HEK293 (cell line): ENCODE results near the gene RRAS.

Source experiments
- CTCF ChIA-PET: fragments of 350-600 bp; formaldehyde crosslinking; extraction: SDS; loops from one replicate; lab custom pipeline; 2021; ENCODE audit warnings: antibody characterized with exemption; lab: Yijun Ruan, JAX
- POLR2A ChIA-PET: fragments of 300-600 bp; formaldehyde crosslinking; extraction: SDS; loops from one replicate; lab custom pipeline; 2020; ENCODE audit warnings: antibody characterized with exemption, inconsistent platforms; lab: Yijun Ruan, JAX
- H3K27ac ChIP-seq: fragments of 200-500 bp; sonication (Bioruptor generic); 2 replicates; pipeline ENCODE4 v1.5.1; 2014; ENCODE audit warnings: low read depth, low read length, control low read depth, inconsistent platforms; ENCODE audit errors: extremely low read depth
- H3K36me3 ChIP-seq, 2 experiments: fragments of 200-500 bp in 1 of 2; sonication (Bioruptor generic) in 1 of 2; 1 replicate in 1 of 2; 2 replicates in 1 of 2; pipeline ENCODE4 v1.5.1; 2014 to 2017; ENCODE audit warnings: inconsistent platforms in 2 of 2, low read length in 2 of 2; ENCODE audit not compliant: control insufficient read depth in 2 of 2, insufficient read depth in 1 of 2
- H3K4me1 ChIP-seq: fragments of 200-500 bp; sonication (Bioruptor generic); 2 replicates; pipeline ENCODE4 v1.5.1; 2014; ENCODE audit warnings: mild to moderate bottlenecking, low read length, inconsistent platforms; ENCODE audit not compliant: control insufficient read depth, insufficient read depth
- H3K4me3 ChIP-seq: 2 replicates; pipeline ENCODE4 v1.5.1; 2011; ENCODE audit warnings: low read depth, mild to moderate bottlenecking, control low read depth, low read length, moderate library complexity
- H3K9me3 ChIP-seq: fragments of 200-500 bp; sonication (Bioruptor generic); 2 replicates; pipeline ENCODE4 v1.5.1; 2014; ENCODE audit warnings: low read depth, low read length, inconsistent platforms; ENCODE audit not compliant: control insufficient read depth, insufficient read depth
- HOXD13 ChIP-seq: sonication (generic); formaldehyde crosslinking; IDR thresholded peaks from 2 replicates; pipeline ENCODE4 v1.8.0; 2022; ENCODE audit warnings: missing genetic modification reagents, borderline replicate concordance
- OVOL3 ChIP-seq: fragments of 450-650 bp; formaldehyde crosslinking; IDR thresholded peaks from 2 replicates; pipeline ENCODE4 v1.5.1; 2016; ENCODE audit warnings: missing biosample characterization, missing genetic modification characterization
- SALL2 ChIP-seq: fragments of 450-650 bp; formaldehyde crosslinking; IDR thresholded peaks from 2 replicates; pipeline ENCODE4 v1.5.0; 2017; ENCODE audit warnings: missing biosample characterization, mild to moderate bottlenecking, missing genetic modification characterization, borderline replicate concordance
- ZNF112 ChIP-seq: fragments of 450-650 bp; formaldehyde crosslinking; IDR thresholded peaks from 2 replicates; pipeline ENCODE4 v1.5.0; 2017; ENCODE audit warnings: missing biosample characterization, missing genetic modification characterization
- ZNF146 ChIP-seq: fragments of 450-650 bp; formaldehyde crosslinking; IDR thresholded peaks from 2 replicates; pipeline ENCODE4 v1.5.1; 2016; ENCODE audit warnings: missing biosample characterization, missing genetic modification characterization
- ZNF174 ChIP-seq: fragments of 450-650 bp; formaldehyde crosslinking; IDR thresholded peaks from 2 replicates; pipeline ENCODE4 v1.5.0; 2017; ENCODE audit warnings: missing biosample characterization, mild to moderate bottlenecking, missing genetic modification characterization
- ZNF175 ChIP-seq: fragments of 450-650 bp; formaldehyde crosslinking; IDR thresholded peaks from 2 replicates; pipeline ENCODE4 v1.5.1; 2016; ENCODE audit warnings: missing biosample characterization, missing genetic modification characterization
- ZNF214 ChIP-seq: fragments of 450-650 bp; formaldehyde crosslinking; IDR thresholded peaks from 2 replicates; pipeline ENCODE4 v1.5.1; 2017; ENCODE audit warnings: missing biosample characterization, mild to moderate bottlenecking, missing genetic modification characterization, borderline replicate concordance
- ZNF600 ChIP-seq: fragments of 450-650 bp; formaldehyde crosslinking; IDR thresholded peaks from 2 replicates; pipeline ENCODE4 v1.5.1; 2016; ENCODE audit warnings: missing biosample characterization, missing genetic modification characterization
- TF ChIP-seq, protein P1 (sequence below): fragments of 450-650 bp; formaldehyde crosslinking; IDR thresholded peaks from 2 replicates; pipeline ENCODE4 v1.5.1; 2016; ENCODE audit warnings: missing biosample characterization, missing genetic modification characterization, low read depth
- TF ChIP-seq, protein P2 (sequence below): fragments of 450-650 bp; formaldehyde crosslinking; conservative IDR thresholded peaks from 2 replicates; pipeline ENCODE4 v1.5.1; 2016; ENCODE audit warnings: low read depth, missing biosample characterization, missing genetic modification characterization
- TF ChIP-seq, protein P3 (sequence below): fragments of 450-650 bp; formaldehyde crosslinking; IDR thresholded peaks from 2 replicates; pipeline ENCODE4 v1.5.1; 2016; ENCODE audit warnings: missing biosample characterization, missing genetic modification characterization, low read depth
- TF ChIP-seq, protein P4 (sequence below): fragments of 450-650 bp; formaldehyde crosslinking; IDR thresholded peaks from 2 replicates; pipeline ENCODE4 v1.5.1; 2017; ENCODE audit warnings: missing biosample characterization, mild to moderate bottlenecking, missing genetic modification characterization, moderate library complexity
- TF ChIP-seq, protein P5 (sequence below): fragments of 450-650 bp; formaldehyde crosslinking; IDR thresholded peaks from 2 replicates; pipeline ENCODE4 v1.5.1; 2016; ENCODE audit warnings: missing biosample characterization, missing genetic modification characterization
- TF ChIP-seq, protein P6 (sequence below): fragments of 450-650 bp; formaldehyde crosslinking; IDR thresholded peaks from 2 replicates; pipeline ENCODE4 v1.5.1; 2016; ENCODE audit warnings: missing biosample characterization, missing genetic modification characterization
- TF ChIP-seq, protein P7 (sequence below): fragments of 450-650 bp; formaldehyde crosslinking; IDR thresholded peaks from 2 replicates; pipeline ENCODE4 v1.5.1; 2017; ENCODE audit warnings: missing biosample characterization, missing genetic modification characterization

The RRAS gene

DNA sequence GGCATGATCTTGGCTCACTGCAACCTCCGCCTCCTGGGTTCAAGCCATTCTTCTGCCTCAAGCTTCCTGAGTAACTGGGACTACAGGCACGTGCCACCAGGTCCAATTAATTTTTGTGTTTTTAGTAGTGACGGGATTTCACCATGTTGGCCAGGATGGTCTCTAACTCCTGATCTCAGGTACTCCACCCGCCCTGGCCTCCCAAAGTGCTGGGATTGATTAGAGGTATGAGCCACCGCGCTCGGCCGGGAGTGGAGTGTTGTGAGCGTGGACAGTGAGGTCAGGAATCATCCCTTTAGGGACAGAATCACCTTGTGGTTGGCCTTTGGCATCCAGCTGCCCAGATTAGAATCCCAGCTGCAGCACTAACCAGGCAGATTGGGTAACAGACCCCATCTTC, 10.3 kb downstream of the RRAS start:
- H3K4me1 ChIP-seq, result 0 out of 2 replicates have a peak, but pooled peaks cover 5% of the 10 kb centered on the region
- no peak overlapping the region for H3K27ac ChIP-seq
- CTCF ChIA-PET, result interaction anchor here (1.1 to 1.6 kb wide), 3 partner anchors 11 to 60 kb away, joined by 3 to 5 read pairs (median 4); no protein-coding TSS in a partner anchor
- POLR2A ChIA-PET, result interaction anchor here (1.8 to 3.4 kb wide), 2 partner anchors 11 to 12 kb away, joined by 4 to 21 read pairs; partner anchors contain the start of genes RRAS and SCAF1
- no peaks in the 10 kb centered on the region for H3K9me3 ChIP-seq
- no peak overlapping the region for H3K4me3 ChIP-seq
- peaks cover 25 to 27% of the 10 kb centered on the region in 2 experiments; a peak in 2 of 3 replicates for H3K36me3 ChIP-seq
- TF ChIP-seq ZNF214 (tag by site-specific recombination), result no peak
- TF ChIP-seq, protein P1, sequence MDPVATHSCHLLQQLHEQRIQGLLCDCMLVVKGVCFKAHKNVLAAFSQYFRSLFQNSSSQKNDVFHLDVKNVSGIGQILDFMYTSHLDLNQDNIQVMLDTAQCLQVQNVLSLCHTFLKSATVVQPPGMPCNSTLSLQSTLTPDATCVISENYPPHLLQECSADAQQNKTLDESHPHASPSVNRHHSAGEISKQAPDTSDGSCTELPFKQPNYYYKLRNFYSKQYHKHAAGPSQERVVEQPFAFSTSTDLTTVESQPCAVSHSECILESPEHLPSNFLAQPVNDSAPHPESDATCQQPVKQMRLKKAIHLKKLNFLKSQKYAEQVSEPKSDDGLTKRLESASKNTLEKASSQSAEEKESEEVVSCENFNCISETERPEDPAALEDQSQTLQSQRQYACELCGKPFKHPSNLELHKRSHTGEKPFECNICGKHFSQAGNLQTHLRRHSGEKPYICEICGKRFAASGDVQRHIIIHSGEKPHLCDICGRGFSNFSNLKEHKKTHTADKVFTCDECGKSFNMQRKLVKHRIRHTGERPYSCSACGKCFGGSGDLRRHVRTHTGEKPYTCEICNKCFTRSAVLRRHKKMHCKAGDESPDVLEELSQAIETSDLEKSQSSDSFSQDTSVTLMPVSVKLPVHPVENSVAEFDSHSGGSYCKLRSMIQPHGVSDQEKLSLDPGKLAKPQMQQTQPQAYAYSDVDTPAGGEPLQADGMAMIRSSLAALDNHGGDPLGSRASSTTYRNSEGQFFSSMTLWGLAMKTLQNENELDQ (tag by site-specific recombination), result no peak
- TF ChIP-seq ZNF175 (tag by site-specific recombination), result no peak
- no peak for TF ChIP-seq ZNF146 (tag by site-specific recombination)
- TF ChIP-seq, protein P2, sequence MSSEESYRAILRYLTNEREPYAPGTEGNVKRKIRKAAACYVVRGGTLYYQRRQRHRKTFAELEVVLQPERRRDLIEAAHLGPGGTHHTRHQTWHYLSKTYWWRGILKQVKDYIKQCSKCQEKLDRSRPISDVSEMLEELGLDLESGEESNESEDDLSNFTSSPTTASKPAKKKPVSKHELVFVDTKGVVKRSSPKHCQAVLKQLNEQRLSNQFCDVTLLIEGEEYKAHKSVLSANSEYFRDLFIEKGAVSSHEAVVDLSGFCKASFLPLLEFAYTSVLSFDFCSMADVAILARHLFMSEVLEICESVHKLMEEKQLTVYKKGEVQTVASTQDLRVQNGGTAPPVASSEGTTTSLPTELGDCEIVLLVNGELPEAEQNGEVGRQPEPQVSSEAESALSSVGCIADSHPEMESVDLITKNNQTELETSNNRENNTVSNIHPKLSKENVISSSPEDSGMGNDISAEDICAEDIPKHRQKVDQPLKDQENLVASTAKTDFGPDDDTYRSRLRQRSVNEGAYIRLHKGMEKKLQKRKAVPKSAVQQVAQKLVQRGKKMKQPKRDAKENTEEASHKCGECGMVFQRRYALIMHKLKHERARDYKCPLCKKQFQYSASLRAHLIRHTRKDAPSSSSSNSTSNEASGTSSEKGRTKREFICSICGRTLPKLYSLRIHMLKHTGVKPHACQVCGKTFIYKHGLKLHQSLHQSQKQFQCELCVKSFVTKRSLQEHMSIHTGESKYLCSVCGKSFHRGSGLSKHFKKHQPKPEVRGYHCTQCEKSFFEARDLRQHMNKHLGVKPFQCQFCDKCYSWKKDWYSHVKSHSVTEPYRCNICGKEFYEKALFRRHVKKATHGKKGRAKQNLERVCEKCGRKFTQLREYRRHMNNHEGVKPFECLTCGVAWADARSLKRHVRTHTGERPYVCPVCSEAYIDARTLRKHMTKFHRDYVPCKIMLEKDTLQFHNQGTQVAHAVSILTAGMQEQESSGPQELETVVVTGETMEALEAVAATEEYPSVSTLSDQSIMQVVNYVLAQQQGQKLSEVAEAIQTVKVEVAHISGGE, result no peak
- TF ChIP-seq OVOL3 (tag by site-specific recombination), result no peak
- no peak for TF ChIP-seq ZNF174 (tag by site-specific recombination)
- TF ChIP-seq, protein P3, sequence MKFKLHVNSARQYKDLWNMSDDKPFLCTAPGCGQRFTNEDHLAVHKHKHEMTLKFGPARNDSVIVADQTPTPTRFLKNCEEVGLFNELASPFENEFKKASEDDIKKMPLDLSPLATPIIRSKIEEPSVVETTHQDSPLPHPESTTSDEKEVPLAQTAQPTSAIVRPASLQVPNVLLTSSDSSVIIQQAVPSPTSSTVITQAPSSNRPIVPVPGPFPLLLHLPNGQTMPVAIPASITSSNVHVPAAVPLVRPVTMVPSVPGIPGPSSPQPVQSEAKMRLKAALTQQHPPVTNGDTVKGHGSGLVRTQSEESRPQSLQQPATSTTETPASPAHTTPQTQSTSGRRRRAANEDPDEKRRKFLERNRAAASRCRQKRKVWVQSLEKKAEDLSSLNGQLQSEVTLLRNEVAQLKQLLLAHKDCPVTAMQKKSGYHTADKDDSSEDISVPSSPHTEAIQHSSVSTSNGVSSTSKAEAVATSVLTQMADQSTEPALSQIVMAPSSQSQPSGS (tag by site-specific recombination), result no peak
- TF ChIP-seq ZNF112 (tag by site-specific recombination), result no peak
- TF ChIP-seq, protein P4, sequence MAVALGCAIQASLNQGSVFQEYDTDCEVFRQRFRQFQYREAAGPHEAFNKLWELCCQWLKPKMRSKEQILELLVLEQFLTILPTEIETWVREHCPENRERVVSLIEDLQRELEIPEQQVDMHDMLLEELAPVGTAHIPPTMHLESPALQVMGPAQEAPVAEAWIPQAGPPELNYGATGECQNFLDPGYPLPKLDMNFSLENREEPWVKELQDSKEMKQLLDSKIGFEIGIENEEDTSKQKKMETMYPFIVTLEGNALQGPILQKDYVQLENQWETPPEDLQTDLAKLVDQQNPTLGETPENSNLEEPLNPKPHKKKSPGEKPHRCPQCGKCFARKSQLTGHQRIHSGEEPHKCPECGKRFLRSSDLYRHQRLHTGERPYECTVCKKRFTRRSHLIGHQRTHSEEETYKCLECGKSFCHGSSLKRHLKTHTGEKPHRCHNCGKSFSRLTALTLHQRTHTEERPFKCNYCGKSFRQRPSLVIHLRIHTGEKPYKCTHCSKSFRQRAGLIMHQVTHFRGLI (tag by site-specific recombination), result no peak
- no peak for TF ChIP-seq HOXD13 (CRISPR knock-in tag)
- TF ChIP-seq, protein P5, sequence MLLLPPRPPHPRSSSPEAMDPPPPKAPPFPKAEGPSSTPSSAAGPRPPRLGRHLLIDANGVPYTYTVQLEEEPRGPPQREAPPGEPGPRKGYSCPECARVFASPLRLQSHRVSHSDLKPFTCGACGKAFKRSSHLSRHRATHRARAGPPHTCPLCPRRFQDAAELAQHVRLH (tag by site-specific recombination), result no peak

DNA sequence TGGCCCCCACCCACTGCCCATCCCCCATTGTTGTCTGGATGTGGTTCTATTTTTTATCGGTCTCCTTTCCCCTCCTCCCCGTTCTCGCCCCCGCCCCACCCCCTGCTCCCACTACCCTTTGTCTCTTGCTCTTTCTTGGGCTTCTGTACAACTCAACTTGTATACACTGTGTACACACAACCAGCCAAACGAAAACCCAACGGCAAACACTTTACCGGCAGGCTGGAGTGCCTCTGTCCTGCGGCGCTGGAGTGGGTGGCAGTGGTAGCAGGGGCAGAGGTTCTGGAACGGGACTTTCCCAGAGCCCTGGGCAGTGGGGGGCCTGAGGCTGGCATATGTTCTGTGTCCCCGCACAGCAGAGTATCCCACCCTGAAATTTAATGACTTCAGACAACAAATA, 13.7 kb downstream of the RRAS start:
- no peak overlapping the region for H3K27ac ChIP-seq
- H3K9me3 ChIP-seq, result no peaks in the 10 kb centered on the region
- H3K4me3 ChIP-seq, result no peak overlapping the region
- ChIA-PET POLR2A (interaction anchor here (0.7 kb wide), 1 partner anchor 32 kb away, joined by 4 read pairs; no protein-coding TSS in a partner anchor), CTCF (no interaction called here)
- H3K36me3 ChIP-seq, result peaks cover 35 to 37% of the 10 kb centered on the region in 2 experiments
- no peak for TF ChIP-seq ZNF600 (tag by site-specific recombination)
- TF ChIP-seq, protein P6, sequence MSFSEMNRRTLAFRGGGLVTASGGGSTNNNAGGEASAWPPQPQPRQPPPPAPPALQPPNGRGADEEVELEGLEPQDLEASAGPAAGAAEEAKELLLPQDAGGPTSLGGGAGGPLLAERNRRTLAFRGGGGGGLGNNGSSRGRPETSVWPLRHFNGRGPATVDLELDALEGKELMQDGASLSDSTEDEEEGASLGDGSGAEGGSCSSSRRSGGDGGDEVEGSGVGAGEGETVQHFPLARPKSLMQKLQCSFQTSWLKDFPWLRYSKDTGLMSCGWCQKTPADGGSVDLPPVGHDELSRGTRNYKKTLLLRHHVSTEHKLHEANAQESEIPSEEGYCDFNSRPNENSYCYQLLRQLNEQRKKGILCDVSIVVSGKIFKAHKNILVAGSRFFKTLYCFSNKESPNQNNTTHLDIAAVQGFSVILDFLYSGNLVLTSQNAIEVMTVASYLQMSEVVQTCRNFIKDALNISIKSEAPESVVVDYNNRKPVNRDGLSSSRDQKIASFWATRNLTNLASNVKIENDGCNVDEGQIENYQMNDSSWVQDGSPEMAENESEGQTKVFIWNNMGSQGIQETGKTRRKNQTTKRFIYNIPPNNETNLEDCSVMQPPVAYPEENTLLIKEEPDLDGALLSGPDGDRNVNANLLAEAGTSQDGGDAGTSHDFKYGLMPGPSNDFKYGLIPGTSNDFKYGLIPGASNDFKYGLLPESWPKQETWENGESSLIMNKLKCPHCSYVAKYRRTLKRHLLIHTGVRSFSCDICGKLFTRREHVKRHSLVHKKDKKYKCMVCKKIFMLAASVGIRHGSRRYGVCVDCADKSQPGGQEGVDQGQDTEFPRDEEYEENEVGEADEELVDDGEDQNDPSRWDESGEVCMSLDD (tag by site-specific recombination), result no peak
- TF ChIP-seq SALL2 (tag by site-specific recombination), result no peak
- TF ChIP-seq, protein P7, sequence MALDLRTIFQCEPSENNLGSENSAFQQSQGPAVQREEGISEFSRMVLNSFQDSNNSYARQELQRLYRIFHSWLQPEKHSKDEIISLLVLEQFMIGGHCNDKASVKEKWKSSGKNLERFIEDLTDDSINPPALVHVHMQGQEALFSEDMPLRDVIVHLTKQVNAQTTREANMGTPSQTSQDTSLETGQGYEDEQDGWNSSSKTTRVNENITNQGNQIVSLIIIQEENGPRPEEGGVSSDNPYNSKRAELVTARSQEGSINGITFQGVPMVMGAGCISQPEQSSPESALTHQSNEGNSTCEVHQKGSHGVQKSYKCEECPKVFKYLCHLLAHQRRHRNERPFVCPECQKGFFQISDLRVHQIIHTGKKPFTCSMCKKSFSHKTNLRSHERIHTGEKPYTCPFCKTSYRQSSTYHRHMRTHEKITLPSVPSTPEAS (tag by site-specific recombination), result no peak
- 0 out of 2 replicates have a peak, but pooled peaks cover 5% of the 10 kb centered on the region for H3K4me1 ChIP-seq
